CD14-positive monocyte (primary cell): ENCODE results near the gene ZCCHC8. TPM values are rescaled to one million over a fixed set of nuclear protein-coding genes. Genes with fewer than 3 reads are reported as not detected.

ENCODE experiments used
- DNase-seq, 3 donors: peaks; one replicate each; pipeline ENCODE4 v3.0.0-alpha.2; 2011 to 2022
- H2AFZ ChIP-seq: 2 replicates; pipeline ENCODE4 v1.6.0; 2012; ENCODE audit warnings: mild to moderate bottlenecking, low read depth, low read length, inconsistent platforms; ENCODE audit not compliant: insufficient read depth, poor library complexity, severe bottlenecking
- H3K27ac ChIP-seq, 2 donors: 1 replicate in 1 of 2; 2 replicates in 1 of 2; pipeline ENCODE4 v1.5.1; 2012 to 2013; ENCODE audit warnings: low read length in 2 of 2, control low read depth in 1 of 2, inconsistent platforms in 1 of 2, low read depth in 1 of 2, mild to moderate bottlenecking in 1 of 2
- H3K27me3 ChIP-seq, 2 donors: one replicate each; pipeline versions ENCODE4 v1.6.0 to v1.6.1; 2011 to 2013; ENCODE audit warnings: low read length in 2 of 2; ENCODE audit not compliant: control insufficient read depth in 2 of 2, insufficient read depth in 2 of 2
- H3K36me3 ChIP-seq, 2 donors: replicated peaks in 1 of 2; 1 replicate in 1 of 2; 2 replicates in 1 of 2; pipeline versions ENCODE4 v1.5.1 to v1.6.1; 2012 to 2013; ENCODE audit warnings: low read length in 2 of 2, control low read depth in 1 of 2, inconsistent platforms in 1 of 2, mild to moderate bottlenecking in 1 of 2; ENCODE audit not compliant: insufficient read depth in 2 of 2, control insufficient read depth in 1 of 2
- H3K4me1 ChIP-seq, 2 donors: 1 replicate in 1 of 2; 2 replicates in 1 of 2; pipeline versions ENCODE4 v1.5.1 to v1.6.1; 2012 to 2013; ENCODE audit warnings: low read length in 2 of 2, control low read depth in 1 of 2, inconsistent platforms in 1 of 2, mild to moderate bottlenecking in 1 of 2, moderate library complexity in 1 of 2; ENCODE audit not compliant: insufficient read depth in 2 of 2, control insufficient read depth in 1 of 2
- H3K4me2 ChIP-seq: replicated peaks from 2 replicates; pipeline ENCODE3; 2012; ENCODE audit warnings: low read length, moderate library complexity, mild to moderate bottlenecking; ENCODE audit not compliant: poor library complexity, severe bottlenecking; ENCODE audit errors: extremely low read depth
- H3K4me3 ChIP-seq, 3 experiments: fragments of 200-600 bp in 1 of 3; sonication (generic) in 1 of 3; replicated peaks in 1 of 3; 1 replicate in 2 of 3; 2 replicates in 1 of 3; pipeline ENCODE4 v1.5.1; 2011 to 2013; ENCODE audit warnings: low read length in 3 of 3, mild to moderate bottlenecking in 3 of 3, control low read depth in 2 of 3, low read depth in 2 of 3, inconsistent platforms in 1 of 3, moderate library complexity in 1 of 3
- H3K79me2 ChIP-seq: 2 replicates; pipeline ENCODE4 v1.6.0; 2012; ENCODE audit warnings: mild to moderate bottlenecking, control low read depth, inconsistent platforms, low read length, moderate library complexity; ENCODE audit not compliant: insufficient read depth
- H3K9ac ChIP-seq: 2 replicates; pipeline ENCODE4 v1.6.0; 2017; ENCODE audit warnings: low read length, mild to moderate bottlenecking; ENCODE audit not compliant: insufficient read depth, poor library complexity, severe bottlenecking
- H3K9me3 ChIP-seq, 2 donors: replicated peaks in 1 of 2; 1 replicate in 1 of 2; 2 replicates in 1 of 2; pipeline versions ENCODE4 v1.5.1 to v1.6.1; 2012 to 2013; ENCODE audit warnings: low read length in 2 of 2, control low read depth in 1 of 2; ENCODE audit not compliant: control insufficient read depth in 1 of 2, insufficient read depth in 1 of 2
- H4K20me1 ChIP-seq: 2 replicates; pipeline ENCODE4 v1.6.0; 2012; ENCODE audit warnings: mild to moderate bottlenecking, low read length, control low read depth, moderate library complexity; ENCODE audit not compliant: insufficient read depth
- H3K27ac Mint-ChIP-seq, 7 donors: one replicate each; pipeline ENCODE4 v1.8.0; 2020; ENCODE audit warnings: mild to moderate bottlenecking in 7 of 7, mixed read lengths in 7 of 7, moderate library complexity in 6 of 7, inconsistent platforms in 2 of 7
- H3K27me3 Mint-ChIP-seq, 3 donors: one replicate each; pipeline ENCODE4 v1.8.0; 2021 to 2022; ENCODE audit warnings: low read depth in 3 of 3, mild to moderate bottlenecking in 3 of 3, mixed read lengths in 3 of 3, moderate library complexity in 3 of 3, inconsistent platforms in 1 of 3
- H3K36me3 Mint-ChIP-seq, 2 donors: one replicate each; pipeline ENCODE4 v1.8.0; 2020; ENCODE audit warnings: mixed read lengths in 2 of 2, inconsistent platforms in 1 of 2, mild to moderate bottlenecking in 1 of 2
- H3K4me1 Mint-ChIP-seq: one replicate; pipeline ENCODE4 v1.8.0; 2020; ENCODE audit warnings: mild to moderate bottlenecking, mixed read lengths
- H3K4me3 Mint-ChIP-seq, 2 donors: one replicate each; pipeline ENCODE4 v1.8.0; 2020; ENCODE audit warnings: mild to moderate bottlenecking in 2 of 2, mixed read lengths in 2 of 2, moderate library complexity in 1 of 2
- H3K9me3 Mint-ChIP-seq, 7 donors: one replicate each; pipeline ENCODE4 v1.8.0; 2020 to 2022; ENCODE audit warnings: mixed read lengths in 7 of 7, mild to moderate bottlenecking in 6 of 7, moderate library complexity in 6 of 7, inconsistent platforms in 2 of 7
- WGBS: methylation state at CpG from one replicate; pipeline ENCODE4 v1.1.5; 2013; ENCODE audit warnings: missing lambda C conversion rate; ENCODE audit not compliant: insufficient coverage; 5-methylcytosine and 5-hydroxymethylcytosine counted together
- intact Hi-C, 2 donors: fragments of 100-400 bp; cut with micrococcal nuclease; formaldehyde crosslinking; loops; one replicate each; pipeline versions ENCODE4 v1.15.0 to v1.15.1; 2023
- polyA plus RNA-seq, 3 donors: library from polyadenylated mRNA; depleted of rRNA in 1 of 3; unstranded in 2 of 3; stranded (reverse) in 1 of 3; fragments of 300-500 nt in 2 of 3; fragments of >200 nt in 1 of 3; fragmentation: Illumina TruSeq in 2 of 3; gene quantifications; 1 replicate in 2 of 3; 2 replicates in 1 of 3; pipeline ENCODE4 v1.2.3, GENCODE V29; 2012 to 2021
- TF ChIP-seq, protein P1 (sequence below): fragments of 200-600 bp; IDR thresholded peaks from one replicate; pipeline ENCODE4 v1.8.0; 2022; ENCODE audit warnings: antibody characterized with exemption, mild to moderate bottlenecking

Gene ZCCHC8
- polyA plus RNA-seq, 3 donors = 2.5 to 25.4 (median 5.4) TPM

DNA sequence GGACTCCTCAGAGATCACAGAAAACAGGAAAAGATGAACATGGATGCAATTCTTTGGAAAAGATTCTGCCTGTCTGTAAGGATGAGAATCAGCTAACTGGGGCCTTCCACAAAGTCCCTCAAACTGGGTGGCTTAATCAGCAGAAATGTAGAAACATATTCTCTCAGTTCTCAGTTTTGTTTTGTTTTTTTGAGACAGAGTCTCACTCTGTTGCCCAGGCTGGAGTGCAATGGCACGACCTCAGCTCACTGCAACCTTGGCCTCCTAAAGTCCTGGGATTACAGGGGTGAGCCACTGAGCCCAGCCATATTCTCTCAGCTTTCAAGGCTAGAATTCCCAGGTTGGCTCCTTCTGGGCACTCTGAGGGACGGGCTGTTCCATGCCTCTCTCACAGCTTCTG, 40.1 kb downstream of the ZCCHC8 start:
- no peaks in the 10 kb centered on the region for H3K36me3 ChIP-seq
- peaks cover 5 to 8% of the 10 kb centered on the region in 2 donors for H3K4me1 ChIP-seq
- H3K27ac ChIP-seq = no peak overlapping the region
- Mint-ChIP-seq H3K36me3 (no peaks in the 10 kb centered on the region), H3K27me3 (peaks cover 2 to 5% (median 4%) of the 10 kb centered on the region in 3 donors), H3K4me3 (no peak overlapping the region), H3K4me1 (peaks cover 15% of the 10 kb centered on the region), H3K27ac (no peak overlapping the region), H3K9me3 (no peaks in the 10 kb centered on the region)
- H4K20me1 ChIP-seq = no peaks in the 10 kb centered on the region
- TF ChIP-seq, protein P1, sequence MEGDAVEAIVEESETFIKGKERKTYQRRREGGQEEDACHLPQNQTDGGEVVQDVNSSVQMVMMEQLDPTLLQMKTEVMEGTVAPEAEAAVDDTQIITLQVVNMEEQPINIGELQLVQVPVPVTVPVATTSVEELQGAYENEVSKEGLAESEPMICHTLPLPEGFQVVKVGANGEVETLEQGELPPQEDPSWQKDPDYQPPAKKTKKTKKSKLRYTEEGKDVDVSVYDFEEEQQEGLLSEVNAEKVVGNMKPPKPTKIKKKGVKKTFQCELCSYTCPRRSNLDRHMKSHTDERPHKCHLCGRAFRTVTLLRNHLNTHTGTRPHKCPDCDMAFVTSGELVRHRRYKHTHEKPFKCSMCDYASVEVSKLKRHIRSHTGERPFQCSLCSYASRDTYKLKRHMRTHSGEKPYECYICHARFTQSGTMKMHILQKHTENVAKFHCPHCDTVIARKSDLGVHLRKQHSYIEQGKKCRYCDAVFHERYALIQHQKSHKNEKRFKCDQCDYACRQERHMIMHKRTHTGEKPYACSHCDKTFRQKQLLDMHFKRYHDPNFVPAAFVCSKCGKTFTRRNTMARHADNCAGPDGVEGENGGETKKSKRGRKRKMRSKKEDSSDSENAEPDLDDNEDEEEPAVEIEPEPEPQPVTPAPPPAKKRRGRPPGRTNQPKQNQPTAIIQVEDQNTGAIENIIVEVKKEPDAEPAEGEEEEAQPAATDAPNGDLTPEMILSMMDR = no peak
- no peak overlapping the region for H3K4me3 ChIP-seq
- intact Hi-C loops = loop anchor here in 1 of 2 donors (5.0 kb wide), 1 partner anchor 38 kb away; the partner anchor contains the start of gene CLIP1
- WGBS = 95% methylated on average over 2 of the region's 2 CpGs
- no peak for DNase-seq
- H3K9me3 ChIP-seq = no peaks in the 10 kb centered on the region
- H3K27me3 ChIP-seq = no peaks in the 10 kb centered on the region
- no peak overlapping the region for H3K9ac ChIP-seq
- no peaks in the 10 kb centered on the region for H3K79me2 ChIP-seq
- no peak overlapping the region for H3K4me2 ChIP-seq
- no peak overlapping the region for H2AFZ ChIP-seq

DNA sequence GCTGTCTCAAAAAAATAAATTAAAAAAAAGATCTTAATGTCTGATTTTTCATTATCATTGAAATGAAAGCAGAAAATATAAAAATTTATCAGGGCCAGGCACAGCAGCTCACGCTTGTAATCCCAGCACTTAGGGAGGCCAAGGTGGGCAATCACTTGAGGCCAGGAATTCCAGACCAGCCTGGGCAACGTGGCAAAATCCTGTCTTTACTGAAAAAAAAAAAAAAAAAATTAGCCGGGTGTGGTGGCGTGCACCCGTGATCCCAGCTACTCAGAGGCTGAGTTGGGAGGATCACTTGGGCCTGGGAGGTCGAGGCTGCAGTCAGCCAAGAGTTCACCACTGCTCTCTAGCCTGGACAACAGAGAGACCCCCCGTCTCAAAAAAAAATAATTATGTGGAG, 40.7 kb downstream of the ZCCHC8 start:
- 97% methylated on average over 6 of the region's 7 CpGs for WGBS
- no peaks in the 10 kb centered on the region for H3K27me3 ChIP-seq
- H3K27ac ChIP-seq = no peak overlapping the region
- H3K4me1 ChIP-seq = peaks cover 3 to 8% of the 10 kb centered on the region in 2 donors
- no peak overlapping the region for H3K9ac ChIP-seq
- Mint-ChIP-seq H3K4me3 (no peak overlapping the region), H3K27ac (no peak overlapping the region), H3K4me1 (peaks cover 15% of the 10 kb centered on the region), H3K9me3 (no peaks in the 10 kb centered on the region), H3K36me3 (no peaks in the 10 kb centered on the region), H3K27me3 (peaks cover 2 to 5% (median 4%) of the 10 kb centered on the region in 3 donors)
- no peak overlapping the region for H2AFZ ChIP-seq
- TF ChIP-seq, protein P1 = no peak
- no peak for DNase-seq
- intact Hi-C loops = loop anchor here in 1 of 2 donors (5.0 kb wide), 1 partner anchor 38 kb away; the partner anchor contains the start of gene CLIP1
- no peaks in the 10 kb centered on the region for H3K9me3 ChIP-seq
- H3K4me3 ChIP-seq = no peak overlapping the region
- no peak overlapping the region for H3K4me2 ChIP-seq
- no peaks in the 10 kb centered on the region for H3K36me3 ChIP-seq
- no peaks in the 10 kb centered on the region for H3K79me2 ChIP-seq
- no peaks in the 10 kb centered on the region for H4K20me1 ChIP-seq
